ENCODE results near the gene HS3ST4. TPM values are rescaled to one million over a fixed set of nuclear protein-coding genes. Genes with fewer than 3 reads are reported as not detected.

Gene HS3ST4
- total RNA-seq, 2 experiments from 2014 or later = not detected

- Mint-ChIP-seq H3K36me3 (ENCODE audit: low read depth) (no peaks in the 10 kb centered on the region), H3K4me1 (ENCODE audit: low read depth) (no peaks in the 10 kb centered on the region), H3K9me3 (peaks cover 3% of the 10 kb centered on the region), H3K27me3 (peaks cover 8% of the 10 kb centered on the region), H3K4me3 (no peak overlapping the region), H3K27ac (no peak overlapping the region)
- CTCF ChIA-PET = no interaction called here
- POLR2A ChIA-PET = no interaction called here
- no peak for ATAC-seq
- DNase-seq = no peak
- intact Hi-C loops (cut with micrococcal nuclease) = no loop called here
- TF ChIP-seq CTCF (IDR thresholded peaks at IDR 0.05) = no peak
Observed at GRCh38 chr16:25959221-25959620, 267.5 kb downstream of the HS3ST4 start.

DNA sequence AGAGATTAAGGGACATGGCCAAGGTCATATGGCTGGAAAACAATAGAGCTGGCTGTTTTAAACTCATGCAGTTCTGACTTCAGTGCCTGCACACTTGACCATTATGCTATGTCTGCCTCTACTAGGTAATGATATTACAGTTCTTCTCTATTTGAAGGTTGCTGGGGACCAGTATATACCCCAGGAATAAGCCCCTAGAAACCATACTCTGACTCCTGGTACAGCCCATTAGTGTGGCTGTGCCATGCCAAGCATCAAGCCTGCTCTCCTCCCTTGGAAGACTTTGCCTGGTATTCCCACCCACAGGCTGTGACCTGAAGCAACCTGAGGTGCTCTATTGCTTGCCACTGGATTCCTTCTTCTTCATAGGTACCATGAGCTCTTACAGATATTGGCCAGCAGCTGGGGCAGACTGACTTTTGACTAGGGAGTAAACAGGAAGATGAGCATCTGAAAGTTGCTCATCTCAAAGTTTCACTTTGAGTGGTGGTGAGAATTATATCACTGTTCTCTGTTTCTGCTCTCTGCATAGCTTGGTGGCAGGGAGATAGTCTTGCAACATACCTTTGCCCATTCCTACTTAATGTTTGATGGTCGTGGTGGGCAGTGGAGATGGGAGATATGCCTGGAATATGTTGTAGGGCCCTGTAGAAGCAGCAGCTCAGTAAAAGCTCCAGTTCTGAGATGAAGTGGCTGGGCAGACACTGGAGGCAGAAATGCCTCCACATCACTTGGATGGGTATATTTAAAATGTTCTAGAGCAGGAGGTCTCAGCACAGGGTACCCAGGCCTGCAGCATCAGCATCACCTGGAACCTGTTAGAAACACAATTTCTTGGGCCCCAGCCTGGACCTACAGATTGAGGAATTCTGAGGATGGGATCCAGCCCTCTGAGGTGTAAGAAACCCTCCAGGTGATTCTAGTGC lies 274.7 kb downstream of the HS3ST4 start:
- no peaks in the 10 kb centered on the region for H3K9me3 Mint-ChIP-seq
- peak overlapping the region; percentile 18 for H3K27ac Mint-ChIP-seq
- ChIA-PET POLR2A (no interaction called here), CTCF (no interaction called here)
- H3K36me3 Mint-ChIP-seq (ENCODE audit: low read depth) = no peaks in the 10 kb centered on the region
- DNase-seq = peak; percentile 45
- H3K4me3 Mint-ChIP-seq = no peak overlapping the region
- TF ChIP-seq CTCF (IDR thresholded peaks at IDR 0.05) = no peak
- no peaks in the 10 kb centered on the region for H3K27me3 Mint-ChIP-seq
- peak; percentile 88 for ATAC-seq
- intact Hi-C loops (cut with micrococcal nuclease) = no loop called here
- peaks cover 8% of the 10 kb centered on the region for H3K4me1 Mint-ChIP-seq (ENCODE audit: low read depth)

DNA sequence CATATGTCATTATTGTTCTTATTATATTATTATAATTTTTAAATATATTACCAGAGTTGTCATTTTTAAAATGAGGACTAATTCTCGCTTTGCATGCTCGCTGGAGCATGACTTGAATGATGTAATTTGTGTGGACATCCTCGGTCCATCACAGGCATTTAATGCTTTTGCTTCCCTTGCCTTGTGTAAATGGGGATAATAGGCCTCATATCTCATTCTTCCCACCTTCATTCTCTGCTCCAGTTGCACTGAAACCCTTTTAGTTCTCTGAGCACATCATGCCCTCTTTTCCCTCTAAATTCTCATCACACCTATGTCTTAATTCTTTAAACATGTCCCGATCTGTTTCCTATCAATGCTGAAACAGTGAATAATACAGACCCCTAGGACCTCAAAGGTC lies 285.4 kb downstream of the HS3ST4 start:
- ChIA-PET POLR2A (no interaction called here), CTCF (no interaction called here)
- DNase-seq (no peak), ATAC-seq (no peak)
- Mint-ChIP-seq H3K4me3 (no peak overlapping the region), H3K4me1 (ENCODE audit: low read depth) (no peaks in the 10 kb centered on the region), H3K9me3 (no peaks in the 10 kb centered on the region), H3K36me3 (ENCODE audit: low read depth) (no peaks in the 10 kb centered on the region), H3K27ac (no peak overlapping the region), H3K27me3 (peaks cover 11% of the 10 kb centered on the region)
- TF ChIP-seq CTCF (IDR thresholded peaks at IDR 0.05) = no peak
- intact Hi-C loops (cut with micrococcal nuclease) = no loop called here

- Mint-ChIP-seq H3K36me3 (ENCODE audit: low read depth) (no peaks in the 10 kb centered on the region), H3K9me3 (no peaks in the 10 kb centered on the region), H3K4me1 (ENCODE audit: low read depth) (no peaks in the 10 kb centered on the region), H3K27me3 (peaks cover 11% of the 10 kb centered on the region), H3K4me3 (no peak overlapping the region), H3K27ac (no peak overlapping the region)
- POLR2A ChIA-PET = interaction anchor here (0.7 kb wide), 1 partner anchor 25 kb away, joined by 3 read pairs; no protein-coding TSS in a partner anchor
- no peak for TF ChIP-seq CTCF (IDR thresholded peaks at IDR 0.05)
- no peak for DNase-seq
- intact Hi-C loops (cut with micrococcal nuclease) = no loop called here
- CTCF ChIA-PET = no interaction called here
- ATAC-seq = no peak
Observed at GRCh38 chr16:25978218-25978617, 286.5 kb downstream of the HS3ST4 start.

GRCh38 chr16:25988084-25988483 lies 296.3 kb downstream of the HS3ST4 start:
- H3K4me3 Mint-ChIP-seq = no peak overlapping the region
- no peaks in the 10 kb centered on the region for H3K9me3 Mint-ChIP-seq
- H3K4me1 Mint-ChIP-seq (ENCODE audit: low read depth) = no peaks in the 10 kb centered on the region
- TF ChIP-seq CTCF (IDR thresholded peaks at IDR 0.05) = no peak
- ChIA-PET POLR2A (no interaction called here), CTCF (no interaction called here)
- peaks cover 2% of the 10 kb centered on the region for H3K27me3 Mint-ChIP-seq
- H3K27ac Mint-ChIP-seq = no peak overlapping the region
- DNase-seq (no peak), ATAC-seq (no peak)
- intact Hi-C loops (cut with micrococcal nuclease) = no loop called here
- H3K36me3 Mint-ChIP-seq (ENCODE audit: low read depth) = no peaks in the 10 kb centered on the region

Measured in activated CD8-positive, alpha-beta T cell treated with anti-CD3 and anti-CD28 coated beads for 36 hours (primary cell).